Heart left ventricle (tissue), 16 donors: ENCODE results near the gene C2CD3. TPM values are rescaled to one million over a fixed set of nuclear protein-coding genes. Genes with fewer than 3 reads are reported as not detected.

Experiments used
- ATAC-seq, 4 donors: fragments of 200-7000 bp; cut with Tn5 transposase; one replicate each; pipeline ENCODE4 v1.9.1; 2020 to 2022; ENCODE audit warnings: moderate library complexity in 4 of 4, mild to moderate bottlenecking in 3 of 4, moderate number of reproducible peaks in 1 of 4
- DNase-seq, 5 donors: peaks; one replicate each; pipeline ENCODE4 v3.0.0-alpha.2; 2020
- H3K27ac ChIP-seq, 12 donors: fragments of 200-600 bp; sonication (generic) in 4 of 12; one replicate each; pipeline versions ENCODE4 v1.5.0 to v1.8.0; 2016 to 2022; ENCODE audit warnings: mild to moderate bottlenecking in 2 of 12
- H3K27me3 ChIP-seq, 9 donors: fragments of 200-600 bp; sonication (generic) in 2 of 9; one replicate each; pipeline versions ENCODE4 v1.5.1 to v1.8.0; 2016 to 2022; ENCODE audit warnings: mild to moderate bottlenecking in 3 of 9
- H3K36me3 ChIP-seq, 9 donors: fragments of 200-600 bp; sonication (generic) in 2 of 9; one replicate each; pipeline versions ENCODE4 v1.5.0 to v1.8.0; 2018 to 2022; ENCODE audit warnings: mild to moderate bottlenecking in 2 of 9
- H3K4me1 ChIP-seq, 12 donors: fragments of 200-600 bp; sonication (generic) in 4 of 12; one replicate each; pipeline versions ENCODE4 v1.5.0 to v1.8.0; 2016 to 2022; ENCODE audit warnings: mild to moderate bottlenecking in 3 of 12
- H3K4me3 ChIP-seq, 12 donors: fragments of 200-600 bp; sonication (generic) in 4 of 12; one replicate each; pipeline versions ENCODE4 v1.5.0 to v1.8.0; 2017 to 2022; ENCODE audit warnings: mild to moderate bottlenecking in 9 of 12, moderate library complexity in 4 of 12
- H3K9me3 ChIP-seq, 12 donors: fragments of 200-600 bp; sonication (generic) in 4 of 12; one replicate each; pipeline versions ENCODE4 v1.5.0 to v1.8.0; 2016 to 2022; ENCODE audit warnings: mild to moderate bottlenecking in 1 of 12
- POLR2A ChIP-seq, 2 donors: fragments of 450-650 bp; IDR thresholded peaks; one replicate each; pipeline ENCODE4 v1.6.1; 2017; ENCODE audit warnings: antibody characterized with exemption in 2 of 2, mild to moderate bottlenecking in 2 of 2, moderate library complexity in 2 of 2
- WGBS, 4 donors: extraction: QIAGEN DNeasy Blood & Tissue Kit in 2 of 4; methylation state at CpG; one replicate each; pipeline versions ENCODE4 v1.1.5 to v1.1.7; 2013 to 2018; 5-methylcytosine and 5-hydroxymethylcytosine counted together
- intact Hi-C, 10 donors: fragments of 100-400 bp; cut with DNase I; formaldehyde crosslinking; loops; one replicate each; pipeline versions ENCODE4 v1.11.1 to v1.14.2; 2022
- polyA plus RNA-seq, 2 donors: library from polyadenylated mRNA; stranded (reverse); fragments of 200-250 nt; gene quantifications; one replicate each; pipeline ENCODE4 v1.2.3, GENCODE V29; 2013
- total RNA-seq, 9 donors: library from RNA; depleted of rRNA in 2 of 9; stranded (reverse); fragments of >200 nt in 2 of 9; fragmentation: NEBNext Ultra II Directional in 3 of 9; extraction: Animal tissue kit (Norgen Biotek cat#: 25700) in 3 of 9; gene quantifications; one replicate each; pipeline versions ENCODE4 v1.1.0 to v1.2.4, GENCODE V29; 2016 to 2023
- TF ChIP-seq, protein P1 (sequence below), 12 donors: fragments of 200-600 bp; sonication (generic) in 4 of 12; IDR thresholded peaks; one replicate each; pipeline versions ENCODE4 v1.5.0 to v1.8.0; 2018 to 2022; ENCODE audit warnings: antibody characterized with exemption in 12 of 12, mild to moderate bottlenecking in 5 of 12
- donor health status: ischemic (EF 13 %, LVEDD 7.1; RV severe dilation, severe dysfunction).
- donor health status: healthy with polysubstance abuse.
- donor health status: DM: no; HTN: yes; CAD: no.
- donor health status: DM: no; HTN: no; CAD: no.
- donor health status: ischemic (EF 25% LVEDD 6.9; RV normal size, moderate dysfunction).
- donor health status: ischemic (EF 25% LVEDD 5.7; RV mildly dilated, moderate dysfunction).
- donor health status: healthy.
- donor health status: DM: yes; HTN: yes; CAD: no.
- donor health status: ischemic (EF 35%, LVEDD 5.7; RV mildly dilated, moderate dysfunction).
- donor health status: nonischemic (EF 11% LVEDD 7.7; RV severe dilation, severe dysfunction).
- donor health status: DM: yes; HTN: yes; CAD: no.
- donor health status: PGD.
- donor health status: ischemic (EF 29% LVEDD 5.4; RV normal size, mild dysfunction).
- donor health status: nonischemic (EF 23%, LVEDD 6.1; RV moderate dilation, normal function).

Gene C2CD3
- total and polyA plus RNA-seq, 11 donors, result 6.5 to 18.7 (median 12.5) TPM

DNA sequence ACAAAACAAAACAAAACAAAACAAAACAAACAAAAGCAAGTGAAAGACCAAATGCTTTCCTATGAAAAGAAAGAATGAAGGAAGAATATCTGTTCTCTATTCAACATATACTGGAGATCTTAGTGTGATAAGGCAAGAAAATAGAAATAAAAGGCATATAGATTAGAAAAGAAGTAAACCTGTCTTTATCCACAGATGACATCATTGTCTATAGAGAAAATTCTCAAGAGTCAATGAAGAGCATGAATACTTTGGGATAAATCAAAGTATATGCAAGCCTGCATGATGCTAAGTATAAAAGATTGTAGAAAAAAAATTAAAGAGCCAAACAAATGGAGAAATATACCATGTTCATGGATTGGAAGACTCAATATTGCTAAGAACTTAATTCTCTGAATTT is 17.6 kb downstream of the C2CD3 start:
- Histone ChIP-seq H3K27ac (no peak overlapping the region), H3K36me3 (peaks cover 0 to 20% (median 3%) of the 10 kb centered on the region in 9 donors), H3K27me3 (no peaks in the 10 kb centered on the region), H3K4me3 (no peak overlapping the region), H3K4me1 (peaks cover 0 to 10% (median 3%) of the 10 kb centered on the region in 12 donors), H3K9me3 (peaks cover 0 to 12% (median 2%) of the 10 kb centered on the region in 12 donors)
- DNase-seq (no peak), ATAC-seq (no peak)
- TF ChIP-seq, protein P1, sequence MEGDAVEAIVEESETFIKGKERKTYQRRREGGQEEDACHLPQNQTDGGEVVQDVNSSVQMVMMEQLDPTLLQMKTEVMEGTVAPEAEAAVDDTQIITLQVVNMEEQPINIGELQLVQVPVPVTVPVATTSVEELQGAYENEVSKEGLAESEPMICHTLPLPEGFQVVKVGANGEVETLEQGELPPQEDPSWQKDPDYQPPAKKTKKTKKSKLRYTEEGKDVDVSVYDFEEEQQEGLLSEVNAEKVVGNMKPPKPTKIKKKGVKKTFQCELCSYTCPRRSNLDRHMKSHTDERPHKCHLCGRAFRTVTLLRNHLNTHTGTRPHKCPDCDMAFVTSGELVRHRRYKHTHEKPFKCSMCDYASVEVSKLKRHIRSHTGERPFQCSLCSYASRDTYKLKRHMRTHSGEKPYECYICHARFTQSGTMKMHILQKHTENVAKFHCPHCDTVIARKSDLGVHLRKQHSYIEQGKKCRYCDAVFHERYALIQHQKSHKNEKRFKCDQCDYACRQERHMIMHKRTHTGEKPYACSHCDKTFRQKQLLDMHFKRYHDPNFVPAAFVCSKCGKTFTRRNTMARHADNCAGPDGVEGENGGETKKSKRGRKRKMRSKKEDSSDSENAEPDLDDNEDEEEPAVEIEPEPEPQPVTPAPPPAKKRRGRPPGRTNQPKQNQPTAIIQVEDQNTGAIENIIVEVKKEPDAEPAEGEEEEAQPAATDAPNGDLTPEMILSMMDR (IDR thresholded peaks at IDR 0.05), result no peak
- no peak for TF ChIP-seq POLR2A (IDR thresholded peaks at IDR 0.05)
- intact Hi-C loops, result loop anchor here in 1 of 10 donors (10.0 kb wide), 1 partner anchor 1348 kb away; no protein-coding TSS in a partner anchor

DNA sequence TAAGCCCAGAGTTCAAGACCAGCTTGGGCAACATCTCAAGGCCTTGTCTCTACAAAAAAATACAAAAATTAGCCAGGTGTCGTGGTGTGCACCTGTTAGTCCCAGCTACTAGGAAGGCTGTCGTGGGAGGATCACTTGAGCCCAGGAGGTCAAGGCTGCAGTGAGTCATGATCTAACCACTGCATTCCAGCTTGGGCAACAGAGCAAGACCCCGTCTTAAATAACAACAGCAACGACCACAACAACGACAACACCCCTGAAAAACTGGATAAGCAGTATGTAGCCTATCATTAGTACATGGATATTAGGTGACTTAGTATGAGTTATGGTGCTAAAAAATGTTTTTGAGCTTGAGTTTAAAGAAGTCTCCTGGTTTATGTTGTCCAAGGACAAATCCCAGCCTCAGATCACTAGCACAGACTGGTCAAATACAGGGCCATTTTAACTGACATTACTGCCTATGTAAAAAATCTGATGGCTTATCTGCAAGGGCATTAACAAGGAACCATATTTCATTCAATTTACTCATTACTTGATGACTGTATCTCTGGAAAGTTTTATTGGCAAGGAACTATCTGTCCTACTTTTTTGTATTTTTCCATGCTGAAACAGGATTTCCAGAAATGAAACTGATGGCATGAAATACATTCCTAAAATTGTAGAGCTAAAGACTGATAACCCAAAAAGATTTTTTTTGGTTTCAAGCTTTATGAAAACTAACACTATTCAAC is 23.4 kb downstream of the C2CD3 start:
- DNase-seq (no peak), ATAC-seq (no peak)
- Histone ChIP-seq H3K27me3 (no peaks in the 10 kb centered on the region), H3K36me3 (peaks cover 0 to 3% (median 0%) of the 10 kb centered on the region in 9 donors), H3K4me3 (no peak overlapping the region), H3K4me1 (peaks cover 0 to 6% (median 0%) of the 10 kb centered on the region in 12 donors), H3K27ac (no peak overlapping the region), H3K9me3 (no peaks in the 10 kb centered on the region)
- WGBS, 4 donors, result 94 to 99% (median 96%) methylated on average over 5 of the region's 5 CpGs
- TF ChIP-seq POLR2A (IDR thresholded peaks at IDR 0.05), result no peak
- TF ChIP-seq, protein P1 (IDR thresholded peaks at IDR 0.05), result no peak
- intact Hi-C loops, result no loop called here

- Histone ChIP-seq H3K4me3 (no peak overlapping the region), H3K27ac (no peak overlapping the region), H3K27me3 (no peaks in the 10 kb centered on the region), H3K9me3 (no peaks in the 10 kb centered on the region), H3K36me3 (peaks cover 0 to 3% (median 0%) of the 10 kb centered on the region in 9 donors), H3K4me1 (peaks cover 0 to 9% (median under 1%) of the 10 kb centered on the region in 12 donors)
- ATAC-seq, result no peak
- 97 to 99% (median 98%) methylated on average over 4 of the region's 4 CpGs for WGBS, 4 donors
- DNase-seq, result no peak
- intact Hi-C loops, result no loop called here
- TF ChIP-seq, protein P1 (IDR thresholded peaks at IDR 0.05), result no peak
- TF ChIP-seq POLR2A (IDR thresholded peaks at IDR 0.05), result no peak
These were observed 26.2 kb downstream of the C2CD3 start for GRCh38 chr11:74144592-74144991.

GRCh38 chr11:74142624-74143023 is 28.2 kb downstream of the C2CD3 start:
- Histone ChIP-seq H3K27ac (no peak overlapping the region), H3K36me3 (peaks cover 0 to 19% (median 0%) of the 10 kb centered on the region in 9 donors), H3K27me3 (no peaks in the 10 kb centered on the region), H3K4me1 (peaks cover 0 to 25% (median 14%) of the 10 kb centered on the region in 12 donors), H3K9me3 (no peaks in the 10 kb centered on the region), H3K4me3 (no peak overlapping the region)
- intact Hi-C loops, result no loop called here
- no peak for TF ChIP-seq POLR2A (IDR thresholded peaks at IDR 0.05)
- TF ChIP-seq, protein P1 (IDR thresholded peaks at IDR 0.05), result no peak
- DNase-seq (no peak), ATAC-seq (no peak)
- WGBS, 4 donors, result 88 to 94% (median 90%) methylated on average over 3 of the region's 3 CpGs
